ENCODE data around the gene NTN1. TPM values are rescaled to one million over a fixed set of nuclear protein-coding genes. Genes with fewer than 3 reads are reported as not detected.
A peak's percentile ranks its signal among the peaks of the same experiment; 100 is the strongest.
"Not testable (repeated sequence)": the region's sequence is repeated elsewhere in the genome, so short reads cannot be mapped to it uniquely, and the experiment has no call there.

NTN1 gene
- total and polyA plus RNA-seq, 2 of the 13 experiments (the other 11 are each of a cell fraction or from before 2014, with no cell fraction given), result 0.04 to 0.05 TPM

DNA sequence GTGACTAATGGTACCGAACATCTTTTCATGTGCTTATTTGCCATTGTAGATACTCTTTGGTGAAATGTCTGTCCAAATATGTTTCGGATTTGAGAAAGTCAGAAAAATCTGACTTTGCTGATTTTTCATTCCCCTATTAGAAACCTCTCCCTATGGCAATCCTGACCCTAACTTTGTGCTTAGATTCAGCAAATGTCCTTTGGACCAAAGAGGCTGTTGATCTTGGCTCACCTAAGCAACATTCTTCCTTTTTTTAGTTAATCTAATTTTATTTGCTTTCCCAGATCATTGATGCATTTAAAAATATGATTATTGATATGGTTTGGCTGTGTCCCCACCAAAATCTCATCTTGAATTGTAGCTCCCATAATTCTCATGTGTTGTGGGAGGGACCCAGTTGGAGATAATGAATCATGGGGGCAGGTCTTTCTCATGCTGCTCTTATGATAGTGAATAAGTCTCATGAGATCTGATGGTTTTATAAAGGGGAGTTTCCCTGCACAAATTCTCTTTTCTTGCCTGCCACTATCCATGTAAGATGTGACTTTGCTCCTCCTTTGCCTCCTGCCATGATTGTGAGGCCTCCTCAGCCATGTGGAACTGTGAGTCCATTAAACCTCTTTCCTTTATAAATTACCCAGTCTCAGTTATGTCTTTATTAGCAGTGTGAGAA lies 32.9 kb upstream of the NTN1 start:
- CTCF ChIA-PET (ENCODE audit: low intra/inter-chr PET ratio, low total read pairs); H4K20me1 ChIP-seq (ENCODE audit: insufficient read depth, low read length); H3K4me1 ChIP-seq (ENCODE audit: insufficient read depth, low read length); H3K36me3 ChIP-seq (replicated peaks in 1 of 2; ENCODE audit: control insufficient read depth in 1 of 2, insufficient read depth in 2 of 2, low read length in 2 of 2); H3K9me3 ChIP-seq (ENCODE audit: low read length); H3K4me3 ChIP-seq (replicated peaks in 1 of 3; ENCODE audit: insufficient read depth in 1 of 3, low read depth in 2 of 3, low read length in 3 of 3); POLR2A ChIA-PET; H3K9ac ChIP-seq (ENCODE audit: insufficient read depth, low read depth, low read length); FAIRE-seq; DNase-seq (ENCODE audit: low spot score); H3K27me3 ChIP-seq (ENCODE audit: control insufficient read depth in 1 of 2, insufficient read depth in 2 of 2, low read length in 2 of 2); H2AFZ ChIP-seq (ENCODE audit: low read length); H3K79me2 ChIP-seq (ENCODE audit: insufficient read depth, low read length); BruUV-seq (replicated peaks); ATAC-seq; H3K27ac ChIP-seq (ENCODE audit: extremely low read length, insufficient read depth, low read length); H3K4me2 ChIP-seq (ENCODE audit: low read depth, low read length); intact Hi-C loops (cut with micrococcal nuclease; ENCODE audit: unreplicated experiment): not testable (repeated sequence)
- WGBS (ENCODE audit: low lambda C conversion rate), result 32% methylated on average over 2 of the region's 2 CpGs
- in situ Hi-C loops (cut with HindIII; ENCODE audit: extremely low pct_ligation_motif_present, low pct_unique_long_range_greater_than_20kb), result loop anchor here (25.0 kb wide), 1 partner anchor 299 kb away; no protein-coding TSS in a partner anchor

- Histone ChIP-seq H3K4me3 (replicated peaks in 1 of 3; ENCODE audit: insufficient read depth in 1 of 3, low read depth in 2 of 3, low read length in 3 of 3) (no peak overlapping the region), H3K27me3 (ENCODE audit: control insufficient read depth in 1 of 2, insufficient read depth in 2 of 2, low read length in 2 of 2) (0 out of 5 replicates have a peak, but pooled peaks cover 0 to 4% of the 10 kb centered on the region in 2 experiments), H3K36me3 (replicated peaks in 1 of 2; ENCODE audit: control insufficient read depth in 1 of 2, insufficient read depth in 2 of 2, low read length in 2 of 2) (no peaks in the 10 kb centered on the region), H4K20me1 (ENCODE audit: insufficient read depth, low read length) (no peaks in the 10 kb centered on the region), H3K4me1 (ENCODE audit: insufficient read depth, low read length) (no peaks in the 10 kb centered on the region), H3K9me3 (ENCODE audit: low read length) (no peaks in the 10 kb centered on the region), H2AFZ (ENCODE audit: low read length) (no peak overlapping the region), H3K9ac (ENCODE audit: insufficient read depth, low read depth, low read length) (no peak overlapping the region), H3K79me2 (ENCODE audit: insufficient read depth, low read length) (no peaks in the 10 kb centered on the region), H3K27ac (ENCODE audit: extremely low read length, insufficient read depth, low read length) (no peak overlapping the region), H3K4me2 (ENCODE audit: low read depth, low read length) (no peak overlapping the region)
- DNase-seq (ENCODE audit: low spot score) (peak; percentile 24), ATAC-seq (peak; percentile 59; the same call in 2 of the 3 replicates), FAIRE-seq (peak; percentile 60)
- WGBS (ENCODE audit: low lambda C conversion rate), result 22% methylated on average over 6 of the region's 10 CpGs
- no TSS peak for BruUV-seq (replicated peaks)
- CTCF ChIA-PET (ENCODE audit: low intra/inter-chr PET ratio, low total read pairs), result interaction anchor here (0.9 kb wide), 1 partner anchor 563 kb away, joined by 7 read pairs; no protein-coding TSS in a partner anchor
- intact Hi-C loops (cut with micrococcal nuclease; ENCODE audit: unreplicated experiment), result loop anchor here (10.0 kb wide), 1 partner anchor 173 kb away; no protein-coding TSS in a partner anchor
- in situ Hi-C loops (cut with HindIII; ENCODE audit: extremely low pct_ligation_motif_present, low pct_unique_long_range_greater_than_20kb), result loop anchor here (10.0 to 25.0 kb wide), 2 partner anchors 296 to 523 kb away; no protein-coding TSS in a partner anchor
- POLR2A ChIA-PET, result no interaction called here
- TF ChIP-seq, protein P1, sequence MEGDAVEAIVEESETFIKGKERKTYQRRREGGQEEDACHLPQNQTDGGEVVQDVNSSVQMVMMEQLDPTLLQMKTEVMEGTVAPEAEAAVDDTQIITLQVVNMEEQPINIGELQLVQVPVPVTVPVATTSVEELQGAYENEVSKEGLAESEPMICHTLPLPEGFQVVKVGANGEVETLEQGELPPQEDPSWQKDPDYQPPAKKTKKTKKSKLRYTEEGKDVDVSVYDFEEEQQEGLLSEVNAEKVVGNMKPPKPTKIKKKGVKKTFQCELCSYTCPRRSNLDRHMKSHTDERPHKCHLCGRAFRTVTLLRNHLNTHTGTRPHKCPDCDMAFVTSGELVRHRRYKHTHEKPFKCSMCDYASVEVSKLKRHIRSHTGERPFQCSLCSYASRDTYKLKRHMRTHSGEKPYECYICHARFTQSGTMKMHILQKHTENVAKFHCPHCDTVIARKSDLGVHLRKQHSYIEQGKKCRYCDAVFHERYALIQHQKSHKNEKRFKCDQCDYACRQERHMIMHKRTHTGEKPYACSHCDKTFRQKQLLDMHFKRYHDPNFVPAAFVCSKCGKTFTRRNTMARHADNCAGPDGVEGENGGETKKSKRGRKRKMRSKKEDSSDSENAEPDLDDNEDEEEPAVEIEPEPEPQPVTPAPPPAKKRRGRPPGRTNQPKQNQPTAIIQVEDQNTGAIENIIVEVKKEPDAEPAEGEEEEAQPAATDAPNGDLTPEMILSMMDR (CRISPR knock-in tag; IDR thresholded peaks at IDR 0.05), result peak; percentile 67
- peak; percentile 57 for TF ChIP-seq STAG1 (CRISPR knock-in tag; IDR thresholded peaks at IDR 0.05)
- no peak for TF ChIP-seq ZNF292 (CRISPR knock-in tag; IDR thresholded peaks at IDR 0.05; ENCODE audit: borderline replicate concordance, low read depth)
Measured at GRCh38 chr17:8991514-8992285, 29.6 kb upstream of the NTN1 start.

All from HepG2 (cell line).